Myocyte (in vitro differentiated cells): ENCODE measurements around the gene PCDHGC3. TPM values are rescaled to one million over a fixed set of nuclear protein-coding genes. Genes with fewer than 3 reads are reported as not detected.

Source experiments
- DNase-seq: peaks from one replicate; pipeline ENCODE4 v3.0.0-alpha.2; 2012; ENCODE audit warnings: low read depth
- total RNA-seq: library from RNA; depleted of rRNA; stranded (reverse); fragments of >200 nt; gene quantifications from 2 replicates; pipeline ENCODE4 v1.2.3, GENCODE V29; 2014

PCDHGC3 gene
- total RNA-seq, 1 donor from 2014 or later, result 170 TPM

DNA sequence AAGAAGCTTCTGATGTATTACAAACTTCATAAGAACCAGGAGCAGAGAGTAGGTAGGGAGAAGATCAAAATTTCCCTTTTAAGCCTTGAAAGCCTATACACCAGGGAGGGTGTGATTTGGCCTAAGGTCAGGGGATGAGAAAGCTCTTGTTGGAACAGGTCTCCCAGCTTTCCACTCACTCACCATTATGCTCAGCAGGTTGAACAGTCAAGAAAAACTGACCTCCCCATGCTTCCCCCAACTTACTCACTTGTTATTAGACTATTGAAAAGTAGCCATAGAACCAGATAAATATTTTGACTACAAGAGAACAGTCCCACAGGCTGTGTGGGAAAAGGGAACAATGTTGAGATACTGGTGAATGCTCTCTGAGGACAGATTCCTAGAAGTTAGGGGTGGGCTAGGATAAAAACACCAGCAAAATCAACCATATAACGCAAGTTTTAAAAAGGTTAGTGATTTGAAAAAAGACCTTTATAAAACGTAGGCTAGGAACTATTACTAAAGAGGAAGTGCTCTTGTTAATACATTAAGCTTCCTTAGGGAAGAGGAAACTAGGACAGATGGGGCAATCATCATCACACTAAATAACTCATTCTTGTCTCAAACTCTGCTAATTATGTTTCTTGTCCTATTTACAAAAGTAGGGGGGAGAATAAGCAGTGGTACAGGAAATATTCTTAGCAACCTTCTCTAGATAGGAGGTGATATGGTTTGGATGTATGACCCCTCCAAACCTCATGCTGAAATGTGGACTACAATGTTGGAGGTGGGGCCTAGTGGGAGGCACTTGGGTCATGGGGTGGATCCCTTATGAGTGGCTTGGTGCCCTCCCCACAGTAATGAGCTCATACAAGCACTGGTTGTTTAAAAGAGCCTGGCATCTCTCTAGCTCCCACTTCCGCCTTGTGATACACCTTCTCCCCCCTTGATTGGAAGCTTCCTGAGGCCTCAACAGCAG is 44.1 kb downstream of the PCDHGC3 start:
- DNase-seq, result peak; percentile 61

DNA sequence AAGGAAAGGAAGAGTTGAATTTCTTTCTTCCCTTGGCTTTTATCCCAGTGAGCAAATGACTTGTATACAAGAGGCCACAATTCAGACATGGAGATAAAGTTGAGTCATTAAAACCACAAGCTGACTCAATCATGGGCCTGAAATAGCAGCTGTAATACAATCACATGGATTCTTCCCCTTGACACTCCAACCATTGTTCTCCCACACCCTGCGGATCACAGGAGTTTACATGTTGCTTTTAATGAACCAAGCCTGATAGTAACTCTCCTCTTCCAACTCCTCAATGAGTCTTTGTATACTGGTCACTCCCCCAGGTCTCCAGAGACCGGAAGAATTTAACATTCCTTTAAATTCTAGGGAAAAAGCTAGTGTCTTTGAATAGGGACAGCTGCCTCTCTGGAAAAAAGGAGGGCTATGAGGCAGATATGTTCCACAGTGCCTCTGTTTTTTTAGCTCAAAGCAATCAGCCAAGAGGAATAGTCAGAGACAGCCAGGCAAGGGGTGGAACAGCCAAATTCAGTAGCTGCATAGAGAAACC is 45.5 kb downstream of the PCDHGC3 start:
- DNase-seq, result peak; percentile 99

DNA sequence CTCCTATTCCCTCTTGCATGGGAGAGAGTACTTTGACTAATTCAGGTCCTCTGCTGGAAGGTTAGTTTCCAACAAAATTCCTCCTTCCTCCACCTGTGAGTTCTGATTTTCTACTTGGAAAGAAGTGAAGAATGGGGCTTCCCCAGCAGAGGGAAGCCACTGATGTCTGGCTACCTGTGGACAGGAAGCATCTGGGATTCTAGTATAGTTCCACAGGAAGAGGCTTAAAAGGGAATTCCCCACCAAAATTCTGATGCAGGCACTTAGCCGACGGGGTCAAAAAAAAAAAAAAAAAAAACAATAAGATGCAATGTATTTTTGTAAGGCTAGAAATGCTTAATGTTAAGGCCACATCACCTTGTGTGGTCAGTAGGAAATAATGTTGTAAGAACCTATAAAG is 46.5 kb downstream of the PCDHGC3 start:
- no peak for DNase-seq

DNA sequence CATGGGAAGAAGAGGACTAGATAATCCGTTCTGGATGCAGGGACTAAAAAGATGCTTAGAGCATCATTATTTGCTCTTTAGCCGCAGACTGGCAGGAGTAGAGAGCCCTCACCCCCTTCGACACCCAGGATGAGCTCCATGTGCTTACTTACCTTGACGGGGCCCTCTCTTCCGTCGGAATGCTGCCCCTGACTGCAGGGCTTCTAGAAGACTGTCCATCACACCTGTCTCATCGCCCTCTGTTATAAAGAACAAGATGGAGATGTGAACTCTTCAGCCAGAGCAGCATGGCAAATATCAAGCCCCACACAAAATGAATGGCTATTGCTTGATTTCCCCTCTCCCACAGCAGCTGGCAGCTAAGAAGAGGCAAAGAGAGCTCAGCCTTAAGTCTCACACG is 48.2 kb downstream of the PCDHGC3 start:
- DNase-seq, result no peak

DNA sequence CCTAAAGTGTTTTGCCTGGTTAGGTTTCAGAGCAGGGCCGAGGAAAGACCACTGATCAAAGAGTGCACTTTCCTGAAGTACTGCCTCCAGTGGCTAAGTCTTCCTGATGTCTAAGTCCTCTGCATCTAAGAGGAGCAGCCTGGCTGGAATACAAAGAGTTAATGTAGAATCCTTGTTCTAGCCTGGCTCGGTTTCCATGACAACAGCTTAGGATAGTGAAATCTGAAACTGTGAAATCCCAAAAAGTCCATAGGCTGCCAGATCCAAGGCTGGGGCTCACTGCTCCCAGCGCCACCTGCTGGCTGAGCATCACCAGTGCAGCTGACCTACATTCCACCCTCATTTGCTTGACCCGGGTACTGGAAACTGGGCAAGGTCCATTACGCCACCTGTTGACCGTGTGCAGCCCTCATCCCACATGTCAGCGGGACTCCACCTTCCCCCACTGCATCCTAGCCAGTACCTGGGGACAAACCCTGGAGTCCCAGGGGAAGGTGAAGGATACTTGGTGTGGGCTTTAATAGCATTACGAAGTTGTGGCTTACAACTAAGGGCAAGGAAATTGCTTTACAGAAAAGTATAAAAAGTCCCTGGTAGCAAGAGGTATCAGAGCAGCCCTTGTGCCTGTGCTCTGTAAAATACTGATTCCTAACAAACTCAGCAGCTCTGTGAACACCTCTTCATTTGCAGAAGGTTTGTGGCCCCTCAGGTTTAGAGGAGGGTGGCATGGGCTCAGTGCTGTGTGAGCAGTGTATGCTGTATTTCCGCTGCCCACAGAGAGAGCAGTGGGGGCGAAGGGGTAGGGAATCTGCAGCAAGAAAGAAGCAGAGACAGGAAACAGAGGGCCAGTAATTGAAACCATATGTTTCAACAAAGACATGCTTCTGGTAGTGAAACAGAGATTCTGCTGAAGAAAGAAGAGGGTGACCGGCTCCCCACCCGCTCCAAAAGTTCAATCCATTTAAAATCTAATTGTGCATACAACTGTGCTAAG is 49.1 kb downstream of the PCDHGC3 start:
- peak; percentile 95 for DNase-seq

DNA sequence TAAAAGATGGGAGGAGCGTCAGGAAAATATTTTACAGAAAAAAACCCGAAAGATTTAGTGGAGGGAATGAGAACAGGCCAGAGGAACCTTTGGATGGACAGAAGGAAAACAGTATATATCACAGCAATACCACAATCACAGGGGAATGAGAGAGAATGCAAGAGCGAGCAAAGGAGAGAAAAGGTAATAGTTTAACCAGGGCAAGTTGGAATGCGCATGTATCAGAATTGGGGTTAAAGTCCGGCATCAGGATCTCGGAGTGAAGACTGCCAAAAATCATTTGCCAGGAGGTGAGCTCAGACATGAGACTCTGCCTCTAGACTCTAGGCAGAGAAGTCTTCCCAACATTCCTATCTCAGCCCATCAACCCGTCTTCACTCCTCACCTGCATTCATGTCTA is 49.9 kb downstream of the PCDHGC3 start:
- no peak for DNase-seq

DNA sequence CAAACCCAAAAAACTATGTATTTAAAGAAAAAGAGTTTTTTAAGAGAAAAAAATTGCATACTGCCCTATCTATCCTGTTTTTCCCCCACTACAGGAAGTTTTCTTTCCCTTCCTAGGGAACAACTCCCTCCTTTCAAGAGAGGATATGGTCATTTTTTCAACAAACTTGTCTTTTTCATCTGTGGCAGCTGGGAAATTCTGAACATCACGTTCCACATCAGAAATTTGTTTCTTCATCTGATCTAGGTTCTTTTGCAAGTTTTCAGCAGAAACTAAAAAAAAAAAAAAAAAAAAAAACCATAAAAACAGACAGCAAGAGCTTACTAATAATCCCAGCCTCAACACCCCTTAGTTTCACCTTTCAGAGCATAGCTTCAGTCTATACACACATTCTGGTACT is 51.7 kb downstream of the PCDHGC3 start:
- DNase-seq, result no peak

Other genes with a start within 250 kb of the PCDHGC3 start
- 3.1 and 4.6 TPM in 2 replicates for gene PCDHB15, start 230.6 kb upstream of the PCDHGC3 start, total RNA-seq
- gene SLC25A2, start 171.9 kb upstream of the PCDHGC3 start, total RNA-seq, result 0.43 and 0.62 TPM in 2 replicates
- gene TAF7, start 155.2 kb upstream of the PCDHGC3 start, total RNA-seq, result 97.0 and 116 TPM in 2 replicates
- gene PCDHGA1, start 145.5 kb upstream of the PCDHGC3 start, total RNA-seq, result 5.2 and 5.9 TPM in 2 replicates
- gene PCDHGA2, start 137.2 kb upstream of the PCDHGC3 start, total RNA-seq, result 0.94 and 1.1 TPM in 2 replicates
- 0.48 and 0.57 TPM in 2 replicates for gene PCDHGA3, start 132.1 kb upstream of the PCDHGC3 start, total RNA-seq
- 8.7 and 9.8 TPM in 2 replicates for gene PCDHGB1, start 125.9 kb upstream of the PCDHGC3 start, total RNA-seq
- 2.9 and 3.3 TPM in 2 replicates for gene PCDHGA4, start 120.9 kb upstream of the PCDHGC3 start, total RNA-seq
- gene PCDHGB2, start 116.0 kb upstream of the PCDHGC3 start, total RNA-seq, result 14.0 and 14.5 TPM in 2 replicates
- gene PCDHGA5, start 111.8 kb upstream of the PCDHGC3 start, total RNA-seq, result 1.7 and 2.2 TPM in 2 replicates
- gene PCDHGB3, start 105.7 kb upstream of the PCDHGC3 start, total RNA-seq, result 1.8 TPM in 2 replicates
- 0.88 and 1.8 TPM in 2 replicates for gene PCDHGA6, start 102.1 kb upstream of the PCDHGC3 start, total RNA-seq
- gene PCDHGA7, start 93.2 kb upstream of the PCDHGC3 start, total RNA-seq, result 1.1 and 2.3 TPM in 2 replicates
- gene PCDHGB4, start 88.3 kb upstream of the PCDHGC3 start, total RNA-seq, result 1.1 and 2.2 TPM in 2 replicates
- 1.6 and 2.2 TPM in 2 replicates for gene PCDHGA8, start 83.3 kb upstream of the PCDHGC3 start, total RNA-seq
- gene PCDHGB5, start 78.0 kb upstream of the PCDHGC3 start, total RNA-seq, result 0.47 and 1.4 TPM in 2 replicates
- gene PCDHGA9, start 73.2 kb upstream of the PCDHGC3 start, total RNA-seq, result 0.88 and 1.7 TPM in 2 replicates
- gene PCDHGB6, start 67.9 kb upstream of the PCDHGC3 start, total RNA-seq, result 0.78 and 0.96 TPM in 2 replicates
- 32.1 and 35.7 TPM in 2 replicates for gene PCDHGA10, start 63.0 kb upstream of the PCDHGC3 start, total RNA-seq
- 1.4 and 3.4 TPM in 2 replicates for gene PCDHGB7, start 58.3 kb upstream of the PCDHGC3 start, total RNA-seq
- gene PCDHGA11, start 54.9 kb upstream of the PCDHGC3 start, total RNA-seq, result 2.0 and 2.1 TPM in 2 replicates
- gene PCDHGA12, start 45.5 kb upstream of the PCDHGC3 start, total RNA-seq, result 4.3 and 4.6 TPM in 2 replicates
- gene PCDHGC4, start 9.1 kb downstream of the PCDHGC3 start, total RNA-seq, result 2.0 and 3.6 TPM in 2 replicates
- gene PCDHGC5, start 13.1 kb downstream of the PCDHGC3 start, total RNA-seq, result 2.0 and 2.6 TPM in 2 replicates
- 13.2 and 25.4 TPM in 2 replicates for gene DIAPH1, start 143.0 kb downstream of the PCDHGC3 start, total RNA-seq
- 38.5 and 40.0 TPM in 2 replicates for gene HDAC3, start 160.9 kb downstream of the PCDHGC3 start, total RNA-seq
- gene RELL2, start 161.0 kb downstream of the PCDHGC3 start, total RNA-seq, result 2.2 and 3.3 TPM in 2 replicates
- gene FCHSD1, start 175.5 kb downstream of the PCDHGC3 start, total RNA-seq, result 2.0 and 7.9 TPM in 2 replicates
- 0.16 and 0.47 TPM in 2 replicates for gene ARAP3, start 206.3 kb downstream of the PCDHGC3 start, total RNA-seq